Epidermal melanocyte (primary cell): ENCODE data around the gene GSC2.
A peak's percentile ranks its signal among the peaks of the same experiment; 100 is the strongest.

Experiments used
- DNase-seq: peaks from one replicate; pipeline ENCODE4 v3.0.0; 2011; ENCODE audit warnings: low spot score; ENCODE audit not compliant: insufficient read length

Gene GSC2

DNA sequence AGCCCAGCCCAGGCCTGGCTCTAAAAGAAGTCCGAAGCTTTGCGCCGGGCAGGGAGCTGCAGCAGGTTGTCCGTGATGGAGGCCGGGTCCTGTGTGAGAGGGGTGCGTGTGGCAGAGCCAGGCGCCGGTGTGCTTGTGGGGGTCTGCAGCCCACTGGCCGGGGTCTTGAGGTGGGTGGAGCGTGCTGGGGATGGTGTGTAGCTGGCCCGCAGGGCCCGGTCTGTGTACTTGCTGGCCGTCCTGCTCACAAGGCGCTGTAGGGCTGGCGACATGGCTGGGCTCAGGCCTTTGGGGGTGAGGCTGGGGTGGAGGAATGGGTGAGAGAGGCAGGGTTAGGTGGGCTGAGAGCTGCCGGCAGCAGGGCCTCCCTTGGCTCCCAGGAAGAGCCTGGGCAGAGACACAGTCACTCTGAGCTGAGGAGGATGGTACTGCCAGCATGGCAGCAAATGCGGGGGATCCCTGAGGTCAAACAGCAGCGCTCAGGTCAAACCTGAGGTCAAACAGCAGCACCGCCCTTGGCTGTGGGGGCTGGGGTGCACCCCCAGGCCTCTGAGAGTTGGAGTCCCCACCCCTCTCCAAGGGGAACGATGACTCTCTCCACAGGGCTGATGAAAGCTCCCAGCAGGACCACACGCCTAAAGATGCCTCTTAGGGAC is 15.8 kb downstream of the GSC2 start:
- no peak for DNase-seq

DNA sequence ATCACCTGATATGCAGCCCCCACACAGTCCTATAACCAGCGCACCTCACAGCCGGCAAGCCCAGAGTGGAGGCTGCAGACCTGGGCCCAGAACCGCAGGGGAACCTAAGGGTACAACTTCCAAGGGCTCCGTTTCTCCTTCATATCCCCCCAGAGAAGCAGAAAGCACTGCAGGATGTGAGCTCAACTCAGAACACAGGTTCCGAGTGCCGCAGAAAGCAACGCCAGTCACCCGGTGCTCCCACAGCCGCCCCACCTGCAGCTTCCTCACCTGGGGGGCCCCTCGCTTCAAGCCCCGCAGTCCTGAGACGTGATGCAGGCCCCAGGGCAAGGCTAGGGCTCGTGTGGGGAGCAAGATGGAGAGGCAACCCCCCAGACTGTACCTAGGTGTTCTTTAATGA is 16.5 kb downstream of the GSC2 start:
- no peak for DNase-seq

DNA sequence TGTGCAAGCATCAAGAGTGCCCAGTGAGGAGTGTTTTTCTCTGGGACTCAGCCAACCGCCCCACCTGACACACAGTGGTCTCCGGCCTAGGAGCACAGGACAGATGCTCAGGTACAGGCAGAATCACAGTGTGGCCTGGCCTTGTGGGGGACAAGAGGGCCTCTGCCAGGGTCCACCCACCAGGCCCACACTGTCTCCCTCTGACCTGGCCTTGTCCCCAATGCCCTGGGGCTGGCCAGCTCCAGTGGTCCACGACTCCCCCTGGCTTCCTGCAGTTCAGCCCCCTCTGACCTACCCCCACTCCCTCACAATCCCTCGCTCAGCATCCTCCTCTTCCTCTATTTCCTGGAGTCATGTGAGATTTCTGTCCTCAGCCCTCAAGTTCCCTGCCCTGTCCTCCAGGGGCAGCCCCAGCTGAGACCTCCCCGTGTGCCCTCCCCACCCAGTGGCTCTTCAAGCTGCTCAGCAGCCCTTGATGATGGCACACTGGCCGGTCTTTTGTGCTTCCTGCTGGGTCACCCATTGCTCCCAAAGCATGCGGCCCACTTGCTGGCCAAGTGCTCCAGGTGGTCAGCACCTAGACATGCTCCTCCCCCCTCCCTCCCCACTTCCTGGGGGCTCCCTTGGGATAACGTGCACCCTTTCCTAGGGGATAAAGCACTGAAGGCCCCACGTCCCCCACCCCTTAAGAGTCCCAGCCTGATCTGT is 17.2 kb downstream of the GSC2 start:
- DNase-seq, result no peak

DNA sequence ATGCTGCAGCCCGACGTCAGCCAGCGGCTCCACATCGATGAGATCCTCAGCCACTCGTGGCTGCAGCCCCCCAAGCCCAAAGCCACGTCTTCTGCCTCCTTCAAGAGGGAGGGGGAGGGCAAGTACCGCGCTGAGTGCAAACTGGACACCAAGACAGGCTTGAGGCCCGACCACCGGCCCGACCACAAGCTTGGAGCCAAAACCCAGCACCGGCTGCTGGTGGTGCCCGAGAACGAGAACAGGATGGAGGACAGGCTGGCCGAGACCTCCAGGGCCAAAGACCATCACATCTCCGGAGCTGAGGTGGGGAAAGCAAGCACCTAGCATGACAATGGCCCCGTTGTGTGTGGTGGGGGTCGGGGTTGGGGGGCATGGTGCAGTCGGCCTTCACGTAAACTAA is 17.9 kb downstream of the GSC2 start:
- DNase-seq, result no peak

DNA sequence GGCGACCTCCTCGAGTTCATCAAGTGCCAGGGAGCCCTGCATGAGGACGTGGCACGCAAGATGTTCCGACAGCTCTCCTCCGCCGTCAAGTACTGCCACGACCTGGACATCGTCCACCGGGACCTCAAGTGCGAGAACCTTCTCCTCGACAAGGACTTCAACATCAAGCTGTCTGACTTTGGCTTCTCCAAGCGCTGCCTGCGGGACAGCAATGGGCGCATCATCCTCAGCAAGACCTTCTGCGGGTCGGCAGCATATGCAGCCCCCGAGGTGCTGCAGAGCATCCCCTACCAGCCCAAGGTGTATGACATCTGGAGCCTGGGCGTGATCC is 18.4 kb downstream of the GSC2 start:
- no peak for DNase-seq

DNA sequence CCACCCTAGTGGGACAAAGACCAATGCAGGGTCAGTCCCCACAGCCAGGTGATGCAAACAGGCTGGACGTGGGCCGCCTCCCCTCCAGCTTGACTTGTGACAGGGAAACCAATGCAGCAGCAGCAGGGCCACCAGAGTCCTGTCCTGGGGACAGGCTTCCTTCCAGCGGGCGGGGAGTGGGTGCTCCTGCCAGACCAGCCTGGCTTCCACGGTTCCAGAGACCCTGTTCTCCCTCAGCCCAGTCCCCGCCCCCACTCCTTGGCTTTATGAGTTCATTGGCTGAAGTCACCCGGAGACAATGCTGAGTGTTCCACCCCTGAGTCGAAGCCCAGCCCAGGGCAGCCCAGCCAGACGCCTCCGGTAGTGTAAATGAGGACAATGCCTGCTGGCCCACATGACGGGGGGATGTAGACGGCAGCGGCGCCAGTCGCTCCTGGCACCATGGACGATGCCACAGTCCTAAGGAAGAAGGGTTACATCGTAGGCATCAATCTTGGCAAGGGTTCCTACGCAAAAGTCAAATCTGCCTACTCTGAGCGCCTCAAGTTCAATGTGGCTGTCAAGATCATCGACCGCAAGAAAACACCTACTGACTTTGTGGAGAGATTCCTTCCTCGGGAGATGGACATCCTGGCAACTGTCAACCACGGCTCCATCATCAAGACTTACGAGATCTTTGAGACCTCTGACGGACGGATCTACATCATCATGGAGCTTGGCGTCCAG is 19.0 kb downstream of the GSC2 start, which contains the start of gene TSSK2:
TSSK2 (plus strand) TSS at position 350 of the 726 bp plus-strand sequence; CDS start at position 442, 92 bp downstream.
- no peak for DNase-seq

DNA sequence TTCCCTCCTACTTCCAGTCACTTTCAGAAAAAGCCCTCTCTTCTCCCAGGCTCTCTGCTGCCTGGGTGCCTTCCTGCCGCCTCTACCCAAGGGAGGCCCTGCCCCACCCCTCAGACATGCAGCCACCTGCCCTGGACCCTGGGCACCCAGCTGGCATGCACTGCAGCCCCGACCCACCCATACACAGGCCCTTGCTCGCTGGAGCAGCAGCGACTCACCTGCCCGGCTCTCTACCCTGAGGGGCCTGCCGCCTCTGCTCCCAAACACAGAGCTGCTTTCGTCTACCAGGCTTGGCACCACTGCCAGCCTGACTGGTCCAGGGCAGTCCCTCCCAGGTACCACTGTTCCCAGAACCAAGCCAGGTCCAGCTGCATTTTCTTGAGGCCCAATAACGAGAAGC is 20.2 kb downstream of the GSC2 start:
- no peak for DNase-seq

DNA sequence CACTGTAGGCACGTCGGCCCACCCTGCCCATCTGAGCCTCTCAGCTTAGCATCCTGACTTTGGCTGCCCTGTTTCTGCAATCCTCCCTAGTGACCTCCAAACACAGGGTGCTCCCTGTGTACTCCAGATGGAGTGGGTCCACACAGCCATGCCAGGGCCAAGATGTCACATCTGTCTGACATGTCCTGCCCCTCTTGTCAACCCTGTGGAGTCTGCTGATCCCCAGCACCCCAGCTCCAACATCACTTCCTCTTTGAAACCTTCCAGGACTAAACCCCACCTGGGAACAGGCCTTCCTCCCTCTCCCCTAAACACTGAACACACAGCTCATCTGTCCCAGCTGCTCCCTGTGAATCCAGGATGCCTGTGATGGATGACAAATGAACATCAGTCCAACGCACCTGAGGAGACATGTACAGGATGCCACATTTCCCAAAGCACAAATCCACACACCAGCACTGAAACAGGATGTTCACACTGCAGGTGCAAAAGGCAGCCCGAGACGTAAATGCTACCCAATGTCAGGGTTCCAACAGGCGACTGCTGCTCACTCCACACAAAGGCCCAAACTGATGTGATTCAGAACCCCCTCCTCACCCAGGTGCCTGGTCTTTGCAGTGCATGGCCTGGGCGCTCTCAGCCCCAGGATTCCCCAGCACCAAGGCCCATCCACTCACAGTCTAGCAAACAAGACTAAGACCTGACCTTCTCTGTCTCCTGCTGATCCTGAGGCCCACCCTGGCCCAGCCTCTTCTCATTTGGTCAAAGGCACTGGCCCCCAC is 21.0 kb downstream of the GSC2 start:
- no peak for DNase-seq

DNA sequence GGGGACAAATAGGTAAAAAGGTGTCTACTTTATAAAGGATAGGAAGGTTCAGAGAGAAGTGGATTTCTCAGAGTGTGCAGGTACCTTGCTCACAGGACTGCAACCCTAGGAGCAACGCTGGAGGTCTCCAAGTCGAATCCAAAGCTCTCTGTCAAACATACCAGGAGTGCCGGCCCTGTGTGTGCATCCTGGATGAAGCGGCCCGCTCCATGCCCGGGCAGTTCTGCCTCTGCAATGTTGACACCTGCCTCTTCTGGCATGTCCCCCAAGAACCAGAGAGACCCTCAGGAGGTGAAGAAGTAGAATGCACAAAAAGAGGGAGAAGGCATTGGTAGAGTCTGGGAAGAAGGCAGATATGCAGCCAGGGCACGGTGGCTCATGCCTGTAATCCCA is 22.1 kb downstream of the GSC2 start:
- no peak for DNase-seq

DNA sequence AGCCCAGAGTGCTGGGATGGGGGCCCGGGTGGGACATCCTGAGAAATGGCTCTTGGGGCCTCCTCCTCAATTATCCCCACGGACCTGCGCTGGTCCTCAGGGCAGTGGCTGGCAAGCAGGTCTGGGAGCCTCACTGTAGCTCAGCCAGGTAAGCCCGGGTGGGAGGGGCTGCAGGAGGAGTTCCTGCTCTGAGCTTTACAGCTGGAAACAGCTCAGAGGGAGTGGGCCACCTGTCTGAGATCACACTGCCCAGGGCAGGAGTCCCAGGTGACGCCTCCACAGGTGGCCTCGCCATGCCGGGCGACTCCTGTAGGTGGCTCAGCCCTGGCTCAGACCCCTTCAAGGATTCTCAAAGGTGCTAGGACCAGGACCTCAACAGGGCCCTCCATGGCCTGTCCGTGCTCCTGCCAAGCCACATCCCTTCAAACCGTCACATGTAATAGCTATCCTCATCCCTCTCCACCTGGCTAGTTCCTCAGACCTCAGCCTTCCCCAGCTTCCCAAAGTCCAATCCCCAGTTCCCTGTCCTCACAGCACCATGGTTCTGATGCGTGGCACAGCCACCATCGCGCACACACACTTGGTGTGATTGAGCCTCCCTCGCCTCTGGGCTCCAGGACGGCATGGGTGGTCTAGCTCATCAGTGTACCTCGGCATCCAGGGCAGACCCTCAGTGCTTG is 22.6 kb downstream of the GSC2 start:
- DNase-seq, result no peak

DNA sequence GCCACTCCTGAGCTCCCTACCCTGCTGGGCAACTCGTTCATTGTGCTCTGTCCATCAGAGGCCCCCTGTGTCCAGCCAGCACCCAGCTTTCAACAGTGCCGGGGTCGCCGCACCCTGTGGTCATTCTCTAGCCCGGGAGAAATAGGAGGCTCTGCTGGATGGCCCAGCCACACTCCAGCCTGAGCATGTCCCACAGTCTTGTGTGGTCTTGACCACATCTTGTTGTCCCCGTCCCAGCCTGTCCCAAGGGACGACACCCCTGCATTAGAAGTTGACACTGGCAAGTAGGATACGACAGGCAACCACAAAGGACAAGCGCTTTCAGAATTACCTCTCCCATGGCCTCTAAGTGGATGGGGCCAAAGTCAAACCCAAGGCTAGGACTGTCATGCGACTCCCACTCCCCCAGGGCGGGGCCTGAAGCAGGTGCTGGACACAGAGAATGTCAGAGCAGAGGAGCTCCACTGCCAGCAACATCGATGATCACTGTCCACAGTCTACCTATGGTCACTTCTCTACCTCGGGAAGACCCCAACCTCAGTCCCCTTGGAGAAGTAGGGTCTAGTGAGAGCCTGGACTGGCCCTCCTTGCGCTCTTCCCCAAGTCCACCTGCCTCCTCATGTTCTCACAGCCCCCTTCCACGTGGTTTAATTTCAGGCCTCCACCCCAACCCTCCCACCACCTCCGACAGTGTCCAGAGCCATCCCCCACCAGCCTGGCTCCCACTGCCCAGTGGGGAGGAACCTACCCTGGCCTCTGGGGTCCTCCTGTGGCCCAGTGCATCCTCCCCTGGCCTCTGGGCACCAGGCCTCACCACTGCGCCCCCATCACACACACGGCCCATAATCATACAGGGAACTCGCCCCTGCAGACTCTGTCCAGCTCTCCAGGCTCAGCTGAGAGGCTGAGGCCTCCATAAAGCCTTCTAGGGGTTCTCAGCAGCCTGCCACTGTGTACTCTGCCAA is 23.5 kb downstream of the GSC2 start:
- DNase-seq, result no peak

DNA sequence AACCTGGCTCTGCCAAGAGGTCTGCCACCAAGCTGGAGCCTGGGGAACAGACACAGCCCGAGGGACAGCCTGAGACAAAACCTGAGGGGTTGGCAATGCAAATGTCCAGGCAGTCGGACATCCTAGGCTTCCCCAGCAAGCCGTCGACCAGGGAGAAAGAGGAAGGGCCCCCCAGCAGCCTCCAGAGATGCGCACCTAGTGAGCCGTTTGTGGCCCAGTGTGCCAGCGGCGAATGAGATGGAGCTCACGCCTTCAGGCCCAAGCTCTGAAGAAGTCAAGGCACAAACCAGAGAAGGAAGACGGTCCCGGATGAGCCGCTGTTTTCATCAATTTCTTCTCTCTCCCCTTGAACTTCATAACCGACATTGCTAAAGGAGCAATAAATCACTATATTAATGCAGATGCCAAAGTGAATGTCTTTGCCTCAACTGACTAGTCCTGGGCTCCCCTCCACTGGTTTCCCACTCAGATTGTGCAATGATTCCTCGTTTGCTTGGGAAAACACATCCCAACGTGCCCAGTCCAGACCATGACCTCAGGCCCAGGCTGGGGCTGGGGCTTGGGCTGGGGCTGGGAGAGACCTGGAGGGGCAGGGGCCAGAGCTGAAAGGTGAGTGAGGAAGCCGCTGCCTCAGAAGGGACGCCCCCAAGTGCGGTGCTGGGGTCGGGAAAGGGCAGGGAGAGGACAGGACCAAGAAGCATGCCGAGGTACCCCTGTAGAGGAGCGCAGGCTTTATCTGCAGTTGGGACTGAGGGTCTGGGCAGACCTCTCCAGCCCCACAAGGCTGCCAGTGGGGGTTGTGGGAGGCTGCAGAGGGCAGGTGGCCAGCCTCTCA is 24.4 kb downstream of the GSC2 start:
- DNase-seq, result no peak

DNA sequence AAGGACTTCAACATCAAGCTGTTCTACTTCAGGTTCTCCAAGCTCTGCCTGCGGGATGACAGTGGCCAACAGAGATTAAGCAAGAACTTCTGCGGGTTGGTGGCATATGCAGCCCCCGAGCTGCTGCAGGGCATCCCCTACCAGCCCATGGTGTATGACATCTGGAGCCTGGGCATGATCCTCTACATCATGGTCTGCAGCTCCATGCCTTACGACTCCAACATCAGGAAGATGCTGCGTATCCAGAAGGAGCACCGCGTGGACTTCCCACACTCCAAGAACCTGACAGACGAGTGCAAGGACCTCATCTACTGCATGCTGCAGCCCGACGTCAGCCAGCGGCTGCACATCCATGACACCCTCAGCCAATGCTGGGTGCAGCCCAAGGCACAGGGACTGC is 25.1 kb downstream of the GSC2 start:
- DNase-seq, result no peak

DNA sequence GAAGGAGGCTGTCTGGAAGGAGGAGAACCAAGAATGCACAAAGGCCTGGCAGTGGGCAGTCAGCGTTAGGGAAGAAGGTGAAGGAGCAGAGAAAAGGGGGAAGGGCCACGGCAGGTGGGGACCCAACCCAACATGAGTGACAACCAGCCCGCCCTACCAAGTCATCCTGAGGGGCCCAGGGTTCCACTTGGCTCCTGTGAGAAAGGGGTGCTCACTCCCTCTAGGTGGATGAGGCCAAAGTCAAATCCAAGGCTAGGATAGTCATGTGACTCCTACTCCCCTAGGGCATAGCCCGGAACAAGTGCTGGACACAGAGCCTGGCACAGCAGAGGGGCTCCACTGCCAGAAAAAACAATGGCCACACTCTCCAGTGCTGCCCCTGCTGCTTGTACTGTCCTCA is 25.7 kb downstream of the GSC2 start:
- no peak for DNase-seq

DNA sequence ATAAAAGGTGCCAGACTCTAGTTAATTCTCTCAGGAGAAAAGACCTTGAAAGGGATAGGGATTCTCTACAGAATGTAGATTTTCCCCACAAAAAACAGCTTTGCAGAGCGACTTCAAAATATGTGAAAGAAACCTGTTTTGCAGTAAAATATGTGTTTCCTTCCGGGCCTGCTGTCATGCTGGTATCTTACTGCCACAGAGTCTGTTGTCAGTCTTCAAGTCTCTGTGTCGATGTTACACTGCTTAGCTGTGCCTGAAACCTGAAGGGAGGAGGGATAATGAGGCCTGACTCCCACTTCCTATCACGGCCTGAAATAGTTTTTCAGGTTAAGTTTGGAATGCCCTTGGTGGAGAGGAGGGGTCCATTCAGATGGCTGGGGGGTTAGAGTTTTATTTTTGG is 26.2 kb downstream of the GSC2 start:
- DNase-seq, result no peak

DNA sequence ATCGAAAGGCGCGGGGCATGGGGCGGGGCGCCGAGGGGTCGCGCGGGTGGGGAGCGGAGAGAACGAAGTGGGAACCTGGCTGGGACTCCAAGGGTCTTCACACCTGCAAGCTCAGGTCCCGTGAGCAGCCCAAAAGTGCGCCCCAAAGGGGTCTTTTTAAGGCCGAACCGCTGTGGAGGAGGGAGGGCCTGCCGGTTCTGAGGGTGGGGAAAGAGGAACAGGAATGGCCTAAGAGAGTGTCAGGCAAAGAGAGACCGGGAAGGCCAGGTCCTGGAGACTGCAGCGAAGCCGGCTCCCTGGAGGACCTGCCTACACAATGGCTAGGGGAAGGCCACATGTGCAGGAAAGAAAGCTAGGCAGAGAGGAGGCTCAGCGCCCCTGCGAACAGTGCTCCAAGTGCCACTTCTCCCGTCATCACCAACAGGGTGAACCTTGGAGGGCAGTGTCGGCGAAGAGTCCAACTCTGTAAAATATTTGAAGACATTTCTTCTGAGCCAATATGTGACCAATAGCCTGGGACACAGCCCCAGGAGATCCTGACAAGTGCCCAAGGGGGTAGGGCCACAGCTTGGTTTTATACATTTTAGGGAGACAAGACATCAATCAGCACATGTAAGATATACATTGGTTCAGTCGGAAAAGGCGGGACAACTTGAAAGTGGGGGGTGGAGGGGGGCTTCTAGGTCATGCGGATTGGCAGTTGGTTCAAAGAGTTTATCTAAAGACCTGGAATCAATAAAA is 27.2 kb downstream of the GSC2 start:
- peak; percentile 27 for DNase-seq

DNA sequence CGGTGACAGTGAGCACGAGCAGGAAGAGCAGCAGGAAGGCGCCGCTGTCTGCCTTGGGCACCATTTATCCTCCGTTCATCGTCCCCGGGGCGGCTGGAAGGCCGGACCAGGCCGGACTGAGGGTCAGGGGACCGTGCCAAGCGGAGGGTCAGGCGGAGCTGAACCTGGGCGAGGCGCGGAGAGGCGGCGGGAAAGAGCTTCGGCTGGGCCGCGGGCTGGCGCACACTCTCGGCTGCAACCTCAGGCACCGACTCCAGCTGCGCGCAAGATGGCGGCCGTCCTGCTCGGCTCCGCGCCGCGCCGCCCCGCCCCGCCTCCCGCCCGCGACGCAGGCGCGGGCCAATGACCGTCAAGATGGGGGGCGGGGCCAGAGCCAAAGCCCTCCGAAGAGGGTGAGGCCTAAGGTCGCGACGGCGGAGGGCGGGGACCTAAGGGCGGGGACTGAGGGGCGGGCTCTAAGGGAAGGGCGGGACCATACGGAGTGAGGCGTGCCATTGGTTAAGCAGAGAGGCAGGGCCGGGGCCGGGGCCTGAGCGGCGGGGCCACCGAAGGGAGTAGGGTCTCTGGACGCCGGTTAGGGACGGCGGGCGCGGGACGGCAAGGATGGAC is 27.8 kb downstream of the GSC2 start, which contains the start of gene DGCR2:
DGCR2 (minus strand) TSS at position 270 of the 609 bp plus-strand sequence; CDS start at position 64, 206 bp downstream.
- DNase-seq, result peak; percentile 99

DNA sequence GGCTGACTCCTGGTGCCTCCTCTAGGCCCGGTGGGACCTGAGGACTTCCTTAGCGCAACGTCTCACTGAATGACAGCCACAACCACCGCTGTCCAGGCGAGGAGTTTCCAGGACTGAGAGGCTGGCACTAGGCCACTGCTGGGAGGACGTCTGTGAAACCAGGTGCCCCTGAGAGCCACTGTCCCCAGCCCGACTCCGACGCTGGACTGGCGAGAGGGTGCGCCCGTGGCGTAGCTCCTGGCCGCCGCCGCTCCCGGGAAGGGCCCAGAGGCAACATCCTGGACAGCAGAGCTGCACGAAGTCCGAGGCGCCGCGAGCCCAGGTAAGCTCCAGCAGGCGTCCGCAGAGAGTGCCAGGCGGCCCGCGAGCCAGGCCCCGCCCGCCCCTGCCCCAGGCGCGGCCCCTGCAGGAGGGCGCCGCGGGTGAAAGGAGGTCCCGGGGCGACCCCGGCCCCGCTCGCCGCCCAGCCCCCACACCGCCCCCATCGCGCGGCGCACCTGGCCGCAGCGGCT is 28.4 kb downstream of the GSC2 start:
- DNase-seq, result no peak
